ENCODE results near the gene CHST12.

Gene CHST12

DNA sequence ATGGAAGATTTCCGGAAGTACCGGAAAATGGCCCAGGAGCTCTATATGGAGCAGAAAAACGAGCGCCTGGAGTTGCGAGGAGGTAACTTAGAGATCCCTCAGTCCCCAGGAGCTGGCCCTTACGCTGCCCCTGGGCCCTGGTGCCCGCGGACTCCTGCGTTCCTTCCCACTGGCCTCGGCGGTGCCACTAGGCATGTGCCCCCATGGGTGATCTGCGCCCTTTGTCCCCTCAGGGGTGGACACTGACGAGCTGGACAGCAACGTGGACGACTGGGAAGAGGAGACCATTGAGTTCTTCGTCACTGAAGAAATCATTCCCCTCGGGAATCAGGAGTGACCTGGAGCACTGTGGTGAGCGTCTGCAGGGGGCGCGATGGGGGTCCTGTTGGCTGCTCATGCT is 24.2 kb upstream of the CHST12 start:
- DNase-seq (ENCODE audit: insufficient read length, low spot score), result no peak
- FAIRE-seq, result no peak
- TF ChIP-seq, protein P1, sequence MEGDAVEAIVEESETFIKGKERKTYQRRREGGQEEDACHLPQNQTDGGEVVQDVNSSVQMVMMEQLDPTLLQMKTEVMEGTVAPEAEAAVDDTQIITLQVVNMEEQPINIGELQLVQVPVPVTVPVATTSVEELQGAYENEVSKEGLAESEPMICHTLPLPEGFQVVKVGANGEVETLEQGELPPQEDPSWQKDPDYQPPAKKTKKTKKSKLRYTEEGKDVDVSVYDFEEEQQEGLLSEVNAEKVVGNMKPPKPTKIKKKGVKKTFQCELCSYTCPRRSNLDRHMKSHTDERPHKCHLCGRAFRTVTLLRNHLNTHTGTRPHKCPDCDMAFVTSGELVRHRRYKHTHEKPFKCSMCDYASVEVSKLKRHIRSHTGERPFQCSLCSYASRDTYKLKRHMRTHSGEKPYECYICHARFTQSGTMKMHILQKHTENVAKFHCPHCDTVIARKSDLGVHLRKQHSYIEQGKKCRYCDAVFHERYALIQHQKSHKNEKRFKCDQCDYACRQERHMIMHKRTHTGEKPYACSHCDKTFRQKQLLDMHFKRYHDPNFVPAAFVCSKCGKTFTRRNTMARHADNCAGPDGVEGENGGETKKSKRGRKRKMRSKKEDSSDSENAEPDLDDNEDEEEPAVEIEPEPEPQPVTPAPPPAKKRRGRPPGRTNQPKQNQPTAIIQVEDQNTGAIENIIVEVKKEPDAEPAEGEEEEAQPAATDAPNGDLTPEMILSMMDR (IDR thresholded peaks at IDR 0.05; ENCODE audit: insufficient read depth, missing control alignments), result no peak

GRCh38 chr7:2379821-2380450 is 23.5 kb upstream of the CHST12 start:
- DNase-seq (ENCODE audit: insufficient read length, low spot score), result no peak
- no peak for FAIRE-seq
- TF ChIP-seq, protein P1 (IDR thresholded peaks at IDR 0.05; ENCODE audit: insufficient read depth, missing control alignments), result no peak

GRCh38 chr7:2380461-2380860 is 22.9 kb upstream of the CHST12 start:
- FAIRE-seq, result no peak
- TF ChIP-seq, protein P1 (IDR thresholded peaks at IDR 0.05; ENCODE audit: insufficient read depth, missing control alignments), result no peak
- no peak for DNase-seq (ENCODE audit: insufficient read length, low spot score)

DNA sequence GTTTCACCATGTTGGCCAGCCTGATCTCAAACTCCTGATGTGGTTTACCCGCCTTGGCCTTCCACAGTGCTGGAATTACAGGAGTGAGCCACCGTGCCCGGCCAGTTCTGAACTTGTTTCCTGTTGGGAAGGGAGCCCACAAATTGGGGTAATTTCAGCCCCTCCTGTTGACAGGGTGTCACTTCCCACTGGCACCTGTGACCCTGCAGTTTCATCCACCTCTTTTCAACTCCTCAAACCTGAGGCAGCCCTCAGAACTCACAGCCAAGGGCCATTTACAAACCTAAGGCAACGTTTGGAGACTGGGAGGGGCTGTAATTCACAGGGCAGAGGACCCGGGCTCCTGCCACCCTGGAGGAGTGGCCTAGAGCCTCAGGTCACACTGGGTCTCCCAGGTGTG is 22.2 kb upstream of the CHST12 start:
- DNase-seq (ENCODE audit: insufficient read length, low spot score), result no peak
- no peak for FAIRE-seq
- TF ChIP-seq, protein P1 (IDR thresholded peaks at IDR 0.05; ENCODE audit: insufficient read depth, missing control alignments), result no peak

GRCh38 chr7:2381881-2382509 is 21.4 kb upstream of the CHST12 start:
- TF ChIP-seq, protein P1 (IDR thresholded peaks at IDR 0.05; ENCODE audit: insufficient read depth, missing control alignments), result no peak
- DNase-seq (ENCODE audit: insufficient read length, low spot score) (no peak), FAIRE-seq (no peak)

DNA sequence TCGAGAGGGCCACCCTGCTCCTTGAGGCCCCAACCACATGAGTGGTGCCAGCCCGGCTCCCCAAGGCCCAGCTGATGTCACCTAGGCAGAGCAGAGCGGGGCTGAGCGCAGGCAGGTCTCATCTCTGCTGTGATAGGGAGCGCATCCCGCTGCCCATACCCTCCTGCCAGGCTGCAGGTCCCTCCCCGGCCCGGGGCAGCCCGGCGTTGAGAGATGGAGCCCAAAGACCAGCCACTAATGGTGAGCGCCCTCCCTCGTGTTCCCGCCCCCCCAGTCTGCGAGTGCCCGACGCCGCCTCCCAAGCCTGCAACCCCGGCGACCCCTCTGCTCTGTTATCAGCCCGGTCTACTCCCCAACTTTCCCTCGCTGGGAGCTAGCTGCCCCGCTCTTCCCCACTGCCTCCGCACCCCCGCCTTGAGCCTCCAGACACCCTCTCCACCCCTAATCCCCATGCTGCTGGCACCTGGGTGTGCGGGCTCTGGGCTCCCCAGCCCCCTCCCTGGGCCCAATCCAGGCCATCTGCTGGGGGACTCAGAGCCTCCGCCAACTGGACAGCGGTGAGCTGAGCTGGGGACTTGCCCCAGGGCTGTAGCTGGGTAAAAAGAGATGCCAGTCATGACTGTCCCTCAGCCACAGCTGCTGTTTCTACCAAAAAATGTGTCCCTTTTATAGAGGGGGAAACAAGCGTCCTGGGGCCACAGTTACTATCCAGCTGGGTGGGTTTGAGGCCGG is 19.7 kb upstream of the CHST12 start:
- FAIRE-seq (no peak), DNase-seq (ENCODE audit: insufficient read length, low spot score) (peak; percentile 90)
- TF ChIP-seq, protein P1 (IDR thresholded peaks at IDR 0.05; ENCODE audit: insufficient read depth, missing control alignments), result no peak
